Brain microvascular endothelial cell (primary cell): ENCODE results near the gene HSFX4.
"Not testable (repeated sequence)": the region's sequence is repeated elsewhere in the genome, so short reads cannot be mapped to it uniquely, and the experiment has no call there.

Experiments used
- DNase-seq: peaks from one replicate; pipeline ENCODE4 v3.0.0-alpha.2; 2020
- H3K27ac ChIP-seq: fragments of 250-450 bp; sonication (Bioruptor Pico); 2 replicates; pipeline ENCODE4 v1.5.1; 2020; ENCODE audit warnings: mild to moderate bottlenecking, moderate library complexity
- H3K27me3 ChIP-seq: fragments of 250-450 bp; sonication (Bioruptor Pico); replicated peaks from 2 replicates; pipeline ENCODE4 v1.5.1; 2020; ENCODE audit warnings: mild to moderate bottlenecking
- H3K36me3 ChIP-seq: fragments of 250-450 bp; sonication (Bioruptor Pico); replicated peaks from 2 replicates; pipeline ENCODE4 v1.5.1; 2020; ENCODE audit warnings: mild to moderate bottlenecking
- H3K4me3 ChIP-seq: 2 replicates; pipeline ENCODE4 v1.5.1; 2011; ENCODE audit warnings: low read depth, mild to moderate bottlenecking, control low read depth, low read length, moderate library complexity
- CTCF ChIP-seq: IDR thresholded peaks from 2 replicates; pipeline ENCODE4 v1.5.1; 2011; ENCODE audit warnings: low read depth, mild to moderate bottlenecking, moderate library complexity, low read length, control low read depth, inconsistent platforms; ENCODE audit errors: missing control alignments
- in situ Hi-C: cut with HindIII; loops from 2 replicates; pipeline ENCODE4 v1.10.0; 2017; ENCODE audit warnings: low sequenced_read_pairs, low pct_ligation_motif_present

The HSFX4 gene

GRCh38 chrX:149909324-149910177 is 19.8 kb upstream of the HSFX4 start:
- in situ Hi-C loops = no loop called here
- Histone ChIP-seq H3K27ac (no peak overlapping the region), H3K27me3 (no peaks in the 10 kb centered on the region), H3K4me3 (no peak overlapping the region), H3K36me3 (no peaks in the 10 kb centered on the region)
- TF ChIP-seq CTCF = no peak
- DNase-seq = no peak

DNA sequence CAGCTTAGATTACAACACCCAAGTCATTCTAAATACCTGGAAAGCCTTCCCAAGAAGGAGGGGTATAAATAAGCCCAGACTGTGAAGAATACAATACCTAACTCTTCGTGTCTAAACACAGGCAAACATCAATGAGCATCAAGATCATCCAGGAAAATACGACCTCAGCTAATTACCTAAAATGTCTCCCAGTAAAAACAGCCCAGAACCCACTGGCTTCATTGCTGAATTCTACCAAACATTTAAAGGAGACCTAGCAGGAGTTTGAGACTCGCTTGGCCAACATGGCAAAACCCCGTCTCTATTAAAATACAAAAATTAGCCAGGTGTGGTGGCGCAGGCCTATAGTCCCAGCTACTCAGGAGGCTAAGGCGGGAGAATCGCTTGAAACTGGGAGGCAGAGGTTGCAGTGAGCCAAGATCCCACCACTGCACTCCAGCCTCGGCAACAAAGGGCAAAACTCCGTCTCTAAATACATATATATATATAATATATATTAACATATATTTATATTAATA is 19.1 kb upstream of the HSFX4 start:
- in situ Hi-C loops = no loop called here
- Histone ChIP-seq H3K4me3 (no peak overlapping the region), H3K27ac (no peak overlapping the region), H3K27me3 (no peaks in the 10 kb centered on the region), H3K36me3 (no peaks in the 10 kb centered on the region)
- no peak for DNase-seq
- TF ChIP-seq CTCF = no peak

DNA sequence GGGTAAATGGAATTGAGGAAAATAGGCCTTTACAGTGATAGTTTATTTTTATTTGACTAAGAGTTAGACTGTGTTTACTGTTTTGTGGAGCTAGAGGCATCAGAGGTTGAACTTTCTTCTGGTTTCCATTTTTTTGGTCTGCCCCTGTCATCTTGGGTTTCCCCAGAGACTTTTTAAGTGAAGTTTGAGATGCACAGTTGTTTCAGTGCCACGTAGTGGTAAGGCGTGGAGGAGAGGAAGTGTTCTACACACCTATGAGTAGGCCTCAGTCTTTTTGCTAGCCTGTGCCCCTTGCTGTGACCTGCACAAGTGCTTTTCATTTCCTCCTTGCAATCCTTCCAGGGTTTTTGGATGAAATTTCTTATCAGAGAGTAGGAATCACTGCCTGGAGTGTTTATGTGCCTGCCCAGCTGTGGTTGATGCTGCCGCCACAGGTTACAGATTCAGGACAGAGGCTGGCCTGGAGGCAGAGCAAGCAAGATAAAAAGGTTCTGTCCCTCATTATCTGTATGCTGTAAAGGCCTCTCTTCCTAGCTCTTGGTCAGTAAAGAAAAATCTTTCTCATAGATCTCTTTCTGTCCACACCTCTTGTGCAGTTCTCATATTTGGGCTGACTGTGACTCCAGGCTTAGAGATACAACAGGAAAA is 12.5 kb upstream of the HSFX4 start:
- in situ Hi-C loops = no loop called here

DNA sequence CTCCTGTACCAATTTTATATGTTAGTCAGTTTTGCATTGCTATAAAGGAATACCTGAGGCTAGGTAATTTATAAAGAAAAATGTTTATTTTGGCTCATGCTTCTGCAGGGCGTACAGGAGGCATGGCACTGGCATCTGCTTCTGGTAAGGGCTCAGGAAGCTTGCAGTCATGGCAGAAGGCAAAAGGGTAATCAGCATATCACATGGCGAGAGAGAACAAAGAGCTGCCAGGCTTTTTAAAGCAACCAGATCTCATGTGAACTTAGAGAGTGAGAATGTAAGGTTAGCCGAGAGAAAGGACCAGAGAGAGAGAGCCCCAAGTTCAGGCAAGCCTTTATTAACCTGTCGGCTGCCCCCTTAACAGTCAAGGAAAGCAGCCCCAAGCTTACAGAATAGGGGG is 5.5 kb upstream of the HSFX4 start:
- H3K4me3 ChIP-seq, H3K27me3 ChIP-seq, H3K36me3 ChIP-seq, H3K27ac ChIP-seq, in situ Hi-C loops, DNase-seq: not testable (repeated sequence)

More for the DNA sequence above, 12.5 kb upstream of the HSFX4 start:
- no peak overlapping the region for H3K4me3 ChIP-seq
- no peaks in the 10 kb centered on the region for H3K36me3 ChIP-seq
- no peak overlapping the region for H3K27ac ChIP-seq
- no peak for TF ChIP-seq CTCF
- no peak for DNase-seq
- H3K27me3 ChIP-seq = no peaks in the 10 kb centered on the region

DNA sequence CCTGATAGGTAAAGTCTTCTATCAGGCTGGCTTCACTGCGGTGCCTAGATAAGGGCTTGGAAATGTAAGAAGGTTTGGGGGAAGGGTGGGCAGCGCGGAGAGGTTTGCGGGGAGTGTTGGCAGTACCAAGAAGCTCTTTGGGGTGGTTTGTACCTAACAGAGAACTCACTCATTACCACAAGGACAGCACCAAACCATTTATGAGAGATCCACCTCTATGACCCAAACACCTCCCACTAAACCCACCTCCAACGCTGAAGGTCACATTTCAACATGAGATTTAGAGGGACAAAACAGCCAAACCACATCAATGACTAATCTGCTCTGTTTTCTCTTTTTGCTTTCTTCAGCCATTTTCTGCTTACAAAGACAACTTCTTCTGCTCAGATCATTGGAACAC is 4.9 kb upstream of the HSFX4 start:
- H3K4me3 ChIP-seq, in situ Hi-C loops, H3K27me3 ChIP-seq, H3K36me3 ChIP-seq, DNase-seq, H3K27ac ChIP-seq: not testable (repeated sequence)

GRCh38 chrX:149927245-149927963 is 2.0 kb upstream of the HSFX4 start:
- in situ Hi-C loops, H3K27me3 ChIP-seq, H3K36me3 ChIP-seq, H3K27ac ChIP-seq, H3K4me3 ChIP-seq, DNase-seq: not testable (repeated sequence)

GRCh38 chrX:149927964-149928258 is 1.5 kb upstream of the HSFX4 start:
- H3K27me3 ChIP-seq, H3K27ac ChIP-seq, DNase-seq, in situ Hi-C loops, H3K4me3 ChIP-seq, H3K36me3 ChIP-seq: not testable (repeated sequence)

GRCh38 chrX:149928635-149929034 is 738 bp upstream of the HSFX4 start:
- DNase-seq, H3K4me3 ChIP-seq, H3K27ac ChIP-seq, H3K27me3 ChIP-seq, in situ Hi-C loops, H3K36me3 ChIP-seq: not testable (repeated sequence)

DNA sequence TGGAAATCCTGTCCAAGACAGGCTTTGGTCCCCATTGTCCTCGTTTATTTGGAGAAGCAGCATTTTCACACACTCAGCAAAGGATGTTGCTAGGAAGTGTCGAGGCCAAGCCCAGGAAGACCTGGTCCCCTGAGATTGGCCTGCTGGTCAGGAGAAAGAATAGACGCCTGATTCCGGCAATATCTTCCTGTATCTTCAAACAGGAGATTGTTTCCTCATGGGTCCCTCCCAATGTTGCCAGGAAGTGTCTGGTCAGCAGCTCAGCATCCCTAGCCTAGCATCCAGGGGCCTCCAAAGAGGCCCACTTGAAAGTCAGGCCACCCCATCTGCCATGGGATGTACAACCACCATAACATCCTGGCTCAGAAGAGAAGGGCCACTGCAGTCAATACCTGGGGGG is 2.0 kb downstream of the HSFX4 start:
- H3K27me3 ChIP-seq, H3K4me3 ChIP-seq, H3K36me3 ChIP-seq, in situ Hi-C loops, H3K27ac ChIP-seq, DNase-seq: not testable (repeated sequence)

- H3K27ac ChIP-seq, H3K4me3 ChIP-seq, H3K27me3 ChIP-seq, DNase-seq, H3K36me3 ChIP-seq, in situ Hi-C loops: not testable (repeated sequence)
Observed at GRCh38 chrX:149932150-149932549, 2.8 kb downstream of the HSFX4 start.

DNA sequence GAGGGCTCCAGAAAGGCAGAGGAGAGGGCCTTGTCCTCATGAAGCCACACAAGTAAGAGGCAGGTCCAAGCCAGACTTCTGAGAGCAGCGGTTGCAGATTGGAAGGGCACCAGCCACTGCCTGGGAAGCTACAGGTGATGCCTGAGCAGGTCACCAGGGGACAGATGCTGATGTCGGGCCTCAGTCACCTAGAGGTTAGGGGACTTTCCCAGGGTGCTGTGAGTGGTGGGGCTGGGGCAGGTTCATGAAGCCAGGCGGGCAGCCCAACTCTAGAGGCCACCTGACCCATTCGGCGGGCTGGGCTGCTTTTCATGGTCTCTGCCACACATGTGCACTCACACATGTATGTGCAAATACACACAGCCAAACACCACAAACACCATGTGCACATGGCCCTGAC is 3.6 kb downstream of the HSFX4 start:
- H3K27ac ChIP-seq, H3K27me3 ChIP-seq, DNase-seq, in situ Hi-C loops, H3K36me3 ChIP-seq, H3K4me3 ChIP-seq: not testable (repeated sequence)
